Measurements from ENCODE around the gene RHBG.

GRCh38 chr1:156432669-156433018 lies 63.6 kb downstream of the RHBG start:
- no peak for TF ChIP-seq EZH2 (IDR thresholded peaks at IDR 0.05; ENCODE audit: borderline replicate concordance)
- no peak for TF ChIP-seq CTCF (IDR thresholded peaks at IDR 0.05; ENCODE audit: poor library complexity)
- no peak for TF ChIP-seq EZH2phosphoT487 (IDR thresholded peaks at IDR 0.05; ENCODE audit: low read depth, severe bottlenecking, unreplicated experiment)

All from hepatocyte (in vitro differentiated cells).